HFF-Myc (cell line): ENCODE data around the gene PPIL6.

Experiments
- DNase-seq: peaks from one replicate; pipeline ENCODE4 v3.0.0-alpha.2; 2011; ENCODE audit warnings: low read depth; ENCODE audit errors: extremely low read depth
- H3K4me3 ChIP-seq: replicated peaks from 2 replicates; pipeline ENCODE4 v1.5.1; 2011; ENCODE audit warnings: low read depth, mild to moderate bottlenecking, control low read depth, low read length
- TF ChIP-seq, protein P1 (sequence below): IDR thresholded peaks from 2 replicates; pipeline ENCODE4 v1.5.1; 2012; ENCODE audit warnings: mild to moderate bottlenecking, low read depth, low read length, control low read depth; ENCODE audit errors: missing control alignments

Gene PPIL6

DNA sequence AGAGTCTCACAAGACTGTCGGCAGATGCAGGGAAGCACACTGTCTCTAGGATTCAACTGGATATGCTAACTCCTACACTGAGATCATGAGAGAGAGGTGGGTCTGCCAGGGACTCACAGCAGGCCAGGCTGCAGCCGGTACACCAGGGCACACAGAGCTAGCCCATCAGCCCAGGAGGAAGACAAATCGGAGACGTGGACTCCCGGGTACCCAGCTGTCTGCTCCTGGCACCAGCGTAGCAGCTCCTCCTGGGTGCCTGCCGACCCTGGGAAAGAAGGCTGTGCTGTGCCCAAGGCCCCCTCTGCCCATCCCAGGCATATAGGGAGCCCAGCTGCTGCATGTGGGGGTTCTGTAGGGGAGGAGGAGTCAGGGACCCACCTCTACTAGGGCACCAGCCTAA is 8.2 kb upstream of the PPIL6 start:
- DNase-seq = no peak
- TF ChIP-seq, protein P1, sequence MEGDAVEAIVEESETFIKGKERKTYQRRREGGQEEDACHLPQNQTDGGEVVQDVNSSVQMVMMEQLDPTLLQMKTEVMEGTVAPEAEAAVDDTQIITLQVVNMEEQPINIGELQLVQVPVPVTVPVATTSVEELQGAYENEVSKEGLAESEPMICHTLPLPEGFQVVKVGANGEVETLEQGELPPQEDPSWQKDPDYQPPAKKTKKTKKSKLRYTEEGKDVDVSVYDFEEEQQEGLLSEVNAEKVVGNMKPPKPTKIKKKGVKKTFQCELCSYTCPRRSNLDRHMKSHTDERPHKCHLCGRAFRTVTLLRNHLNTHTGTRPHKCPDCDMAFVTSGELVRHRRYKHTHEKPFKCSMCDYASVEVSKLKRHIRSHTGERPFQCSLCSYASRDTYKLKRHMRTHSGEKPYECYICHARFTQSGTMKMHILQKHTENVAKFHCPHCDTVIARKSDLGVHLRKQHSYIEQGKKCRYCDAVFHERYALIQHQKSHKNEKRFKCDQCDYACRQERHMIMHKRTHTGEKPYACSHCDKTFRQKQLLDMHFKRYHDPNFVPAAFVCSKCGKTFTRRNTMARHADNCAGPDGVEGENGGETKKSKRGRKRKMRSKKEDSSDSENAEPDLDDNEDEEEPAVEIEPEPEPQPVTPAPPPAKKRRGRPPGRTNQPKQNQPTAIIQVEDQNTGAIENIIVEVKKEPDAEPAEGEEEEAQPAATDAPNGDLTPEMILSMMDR = no peak
- H3K4me3 ChIP-seq = no peak overlapping the region

DNA sequence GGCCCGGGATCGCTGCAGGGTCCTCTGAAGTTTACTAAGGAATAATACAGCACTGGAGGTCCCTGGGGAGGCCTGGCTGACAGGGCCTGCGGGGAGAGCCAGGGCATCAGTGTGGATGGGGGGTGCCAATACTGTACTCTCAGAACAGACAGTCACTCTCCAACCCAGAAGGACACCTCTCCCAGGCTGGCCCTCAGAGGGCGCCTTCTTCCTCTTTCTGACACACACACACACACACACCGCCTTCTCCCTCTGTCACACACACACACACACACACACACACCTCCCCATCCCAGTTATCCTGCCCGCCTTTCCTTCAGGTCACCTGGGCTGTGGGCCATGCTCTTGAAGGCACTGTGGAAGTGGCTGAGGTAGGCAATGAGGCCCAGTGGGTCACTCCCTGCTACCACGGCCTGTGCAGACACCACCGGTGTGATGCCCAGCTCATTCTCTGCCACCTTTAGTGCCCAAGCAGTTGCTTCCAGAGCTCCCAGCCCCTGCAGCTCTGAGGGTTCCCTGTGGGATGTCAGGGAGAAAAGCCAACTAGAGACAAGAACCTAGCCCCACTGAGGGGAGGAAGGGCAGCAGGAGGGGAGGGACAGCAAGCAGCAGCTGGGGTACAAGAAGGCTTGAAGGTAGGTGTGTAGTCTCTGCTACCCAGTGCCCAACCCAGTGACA is 7.6 kb upstream of the PPIL6 start:
- DNase-seq = no peak
- TF ChIP-seq, protein P1 = no peak
- no peak overlapping the region for H3K4me3 ChIP-seq

DNA sequence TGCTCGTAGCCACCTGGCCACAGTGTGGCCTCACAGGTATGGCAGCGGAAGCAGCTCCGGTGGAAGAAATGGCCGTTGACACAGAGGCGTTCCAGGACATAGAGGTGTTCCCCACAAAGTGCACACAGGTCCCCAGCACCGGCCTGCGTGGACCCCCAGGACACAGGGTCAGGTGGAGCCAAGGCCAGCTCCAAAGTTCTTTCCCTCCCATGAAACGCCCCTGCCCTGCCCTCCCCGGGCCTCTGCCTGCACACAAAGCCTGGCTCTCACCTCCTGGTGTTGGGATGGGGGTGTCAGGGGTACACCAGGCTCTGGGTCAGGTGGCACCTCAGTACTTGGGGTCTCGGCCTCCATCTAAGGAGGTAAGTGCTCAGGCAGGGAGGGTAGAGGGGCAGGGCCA is 6.7 kb upstream of the PPIL6 start:
- TF ChIP-seq, protein P1 = no peak
- no peak for DNase-seq
- H3K4me3 ChIP-seq = no peak overlapping the region

DNA sequence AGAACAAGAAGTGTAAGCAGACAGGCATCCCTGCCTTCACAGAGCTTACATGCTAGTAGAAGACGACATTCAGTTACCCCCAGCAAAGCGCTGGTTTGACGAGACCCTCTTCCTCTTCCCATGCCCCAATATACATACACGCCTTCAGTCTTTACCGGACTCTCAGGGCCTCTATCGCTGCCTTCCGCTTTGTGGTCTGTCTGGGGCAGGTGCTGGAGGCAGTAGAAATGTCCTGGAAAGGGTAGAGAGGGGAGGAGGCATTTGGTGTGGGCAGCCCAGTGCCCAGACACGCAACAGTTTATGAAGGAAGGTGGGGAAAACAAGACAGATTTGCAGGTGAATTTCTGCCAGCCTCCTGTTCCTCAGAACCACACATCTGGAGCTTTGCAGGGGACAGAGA is 6.1 kb upstream of the PPIL6 start:
- H3K4me3 ChIP-seq = no peak overlapping the region
- no peak for DNase-seq
- TF ChIP-seq, protein P1 = no peak

DNA sequence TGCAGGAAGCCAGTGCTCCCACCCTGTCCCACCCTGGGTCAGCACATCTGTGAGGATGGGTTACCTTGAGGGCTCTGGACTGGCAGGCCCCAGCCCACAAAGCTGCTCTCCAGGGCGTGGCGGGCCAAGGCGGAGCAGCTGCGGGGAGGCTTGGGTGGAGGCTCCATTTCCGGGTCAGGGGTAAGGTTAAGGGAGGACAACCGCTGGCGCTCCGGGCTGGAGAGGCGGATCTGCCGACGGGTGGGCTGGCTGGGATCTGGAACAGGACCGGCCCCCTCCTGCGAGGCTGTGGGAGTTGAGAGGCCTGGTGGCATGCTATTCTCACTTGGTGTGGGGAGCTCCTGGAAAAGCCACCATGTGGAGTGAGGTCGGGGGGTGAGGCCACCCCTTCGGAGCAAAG is 5.6 kb upstream of the PPIL6 start:
- no peak for DNase-seq
- TF ChIP-seq, protein P1 = no peak
- no peak overlapping the region for H3K4me3 ChIP-seq

DNA sequence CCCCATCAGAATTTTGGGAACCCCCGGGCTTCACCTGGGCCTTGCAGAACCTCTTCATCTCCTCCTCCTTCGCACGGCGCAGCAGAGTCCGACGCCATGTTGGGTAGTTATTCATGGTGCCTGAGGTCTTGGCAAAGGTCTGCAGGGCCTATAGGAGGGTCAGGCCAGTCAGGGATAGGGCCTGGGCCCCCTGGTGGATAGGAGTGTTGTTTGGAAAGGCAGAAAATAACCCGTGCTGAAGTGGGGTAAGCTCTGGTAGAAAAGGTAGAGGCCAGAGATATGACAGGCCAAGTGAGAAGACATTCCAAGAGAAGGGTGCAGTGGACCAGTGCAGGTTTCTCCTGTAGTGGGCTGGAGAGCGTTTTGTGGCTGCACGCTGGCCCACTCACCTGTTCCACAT is 5.0 kb upstream of the PPIL6 start:
- no peak overlapping the region for H3K4me3 ChIP-seq
- TF ChIP-seq, protein P1 = no peak
- no peak for DNase-seq

DNA sequence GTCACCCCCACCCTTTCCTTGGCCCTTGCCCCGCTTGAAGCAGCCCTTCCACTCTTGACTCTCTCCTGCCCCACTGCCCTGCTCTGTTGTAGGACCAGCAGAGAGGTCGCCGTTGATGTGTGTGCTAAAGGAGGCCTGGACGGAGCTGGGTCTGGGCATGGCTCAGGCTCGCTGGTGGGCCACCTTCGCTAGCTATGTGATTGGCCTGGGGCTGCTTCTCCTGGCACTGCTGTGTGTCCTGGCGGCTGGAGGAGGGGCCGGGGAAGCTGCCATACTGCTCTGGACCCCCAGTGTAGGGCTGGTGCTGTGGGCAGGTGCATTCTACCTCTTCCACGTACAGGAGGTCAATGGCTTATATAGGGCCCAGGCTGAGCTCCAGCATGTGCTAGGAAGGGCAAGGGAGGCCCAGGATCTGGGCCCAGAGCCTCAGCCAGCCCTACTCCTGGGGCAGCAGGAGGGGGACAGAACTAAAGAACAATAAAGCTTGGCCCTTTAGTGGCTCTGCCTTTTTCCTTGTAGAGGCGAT is 3.1 kb upstream of the PPIL6 start:
- no peak for DNase-seq
- H3K4me3 ChIP-seq = no peak overlapping the region
- TF ChIP-seq, protein P1 = no peak
